ENCODE results near the gene ZSCAN25.

ZSCAN25 gene

DNA sequence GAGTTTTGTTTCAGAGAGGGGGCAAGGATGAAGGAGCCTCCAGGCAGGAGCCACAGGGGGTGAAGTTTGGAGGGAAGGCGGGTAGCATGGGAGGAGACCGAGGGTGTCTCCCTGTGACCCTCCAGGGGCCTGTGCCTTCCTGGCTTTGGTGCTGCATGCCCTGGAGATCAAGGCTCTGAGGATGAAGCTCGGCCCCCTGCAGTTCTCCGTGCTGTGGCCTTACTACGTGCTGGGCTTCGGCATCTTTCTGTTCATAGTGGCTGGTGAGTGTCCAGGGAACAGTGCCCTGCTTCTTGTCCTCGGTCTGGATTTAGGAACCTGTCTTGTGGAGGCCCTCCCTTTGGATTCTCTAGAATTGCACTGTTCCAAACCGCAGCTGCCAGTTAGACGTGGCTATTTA, 9.2 kb upstream of the ZSCAN25 start:
- Histone ChIP-seq H3K36me3 (replicated peaks) (no peaks in the 10 kb centered on the region), H3K4me3 (ENCODE audit: low read depth, low read length) (no peak overlapping the region), H3K27me3 (replicated peaks) (no peaks in the 10 kb centered on the region), H3K27ac (no peak overlapping the region)
- TF ChIP-seq, protein P1, sequence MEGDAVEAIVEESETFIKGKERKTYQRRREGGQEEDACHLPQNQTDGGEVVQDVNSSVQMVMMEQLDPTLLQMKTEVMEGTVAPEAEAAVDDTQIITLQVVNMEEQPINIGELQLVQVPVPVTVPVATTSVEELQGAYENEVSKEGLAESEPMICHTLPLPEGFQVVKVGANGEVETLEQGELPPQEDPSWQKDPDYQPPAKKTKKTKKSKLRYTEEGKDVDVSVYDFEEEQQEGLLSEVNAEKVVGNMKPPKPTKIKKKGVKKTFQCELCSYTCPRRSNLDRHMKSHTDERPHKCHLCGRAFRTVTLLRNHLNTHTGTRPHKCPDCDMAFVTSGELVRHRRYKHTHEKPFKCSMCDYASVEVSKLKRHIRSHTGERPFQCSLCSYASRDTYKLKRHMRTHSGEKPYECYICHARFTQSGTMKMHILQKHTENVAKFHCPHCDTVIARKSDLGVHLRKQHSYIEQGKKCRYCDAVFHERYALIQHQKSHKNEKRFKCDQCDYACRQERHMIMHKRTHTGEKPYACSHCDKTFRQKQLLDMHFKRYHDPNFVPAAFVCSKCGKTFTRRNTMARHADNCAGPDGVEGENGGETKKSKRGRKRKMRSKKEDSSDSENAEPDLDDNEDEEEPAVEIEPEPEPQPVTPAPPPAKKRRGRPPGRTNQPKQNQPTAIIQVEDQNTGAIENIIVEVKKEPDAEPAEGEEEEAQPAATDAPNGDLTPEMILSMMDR (IDR thresholded peaks at IDR 0.05; ENCODE audit: low read depth, low read length, missing control alignments): no peak
- DNase-seq: no peak
- in situ Hi-C loops (cut with HindIII; ENCODE audit: low pct_ligation_motif_present, low sequenced_read_pairs): no loop called here

GRCh38 chr7:99614495-99614894, 2.3 kb upstream of the ZSCAN25 start:
- H3K36me3 ChIP-seq (replicated peaks): peaks cover 3% of the 10 kb centered on the region
- in situ Hi-C loops (cut with HindIII; ENCODE audit: low pct_ligation_motif_present, low sequenced_read_pairs): no loop called here
- H3K27me3 ChIP-seq (replicated peaks): no peaks in the 10 kb centered on the region
- no peak overlapping the region for H3K4me3 ChIP-seq (ENCODE audit: low read depth, low read length)
- DNase-seq: no peak
- no peak overlapping the region for H3K27ac ChIP-seq
- TF ChIP-seq, protein P1 (IDR thresholded peaks at IDR 0.05; ENCODE audit: low read depth, low read length, missing control alignments): no peak

GRCh38 chr7:99615989-99616358, 772 bp upstream of the ZSCAN25 start:
- Histone ChIP-seq H3K27me3 (replicated peaks) (no peaks in the 10 kb centered on the region), H3K27ac (peak overlapping the region; percentile 47), H3K36me3 (replicated peaks) (peaks cover 8% of the 10 kb centered on the region), H3K4me3 (ENCODE audit: low read depth, low read length) (peak overlapping the region; percentile 94)
- no peak for DNase-seq
- in situ Hi-C loops (cut with HindIII; ENCODE audit: low pct_ligation_motif_present, low sequenced_read_pairs): no loop called here
- TF ChIP-seq, protein P1 (IDR thresholded peaks at IDR 0.05; ENCODE audit: low read depth, low read length, missing control alignments): no peak

DNA sequence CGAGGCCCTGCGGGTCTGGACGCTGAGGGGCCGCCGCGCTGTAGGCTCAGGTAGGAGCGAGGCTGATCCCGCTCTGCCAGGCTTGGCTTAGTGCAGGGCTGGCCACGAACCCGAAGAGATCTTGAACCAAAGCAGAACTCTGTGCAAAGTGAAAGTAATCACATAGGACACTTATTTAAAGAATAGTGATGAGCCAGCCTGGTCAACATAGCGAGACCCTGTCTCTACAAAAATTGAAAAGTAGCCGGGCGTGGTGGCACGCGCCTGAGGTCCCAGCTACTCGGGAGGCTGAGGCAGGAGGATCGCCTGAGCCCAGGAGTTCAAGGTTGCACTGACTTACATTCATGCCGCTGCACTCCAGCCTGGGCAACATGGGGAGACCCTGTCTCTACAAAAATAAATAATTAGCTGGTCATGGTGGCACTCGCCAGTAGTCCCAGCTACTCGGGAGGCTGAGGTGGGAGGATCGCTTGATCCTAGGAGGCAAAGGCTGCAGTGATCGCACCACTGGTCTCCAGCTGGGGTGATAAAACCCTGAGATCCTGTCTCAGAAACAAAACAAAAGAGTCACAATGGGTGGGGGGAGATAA, 541 bp downstream of the ZSCAN25 start:
- in situ Hi-C loops (cut with HindIII; ENCODE audit: low pct_ligation_motif_present, low sequenced_read_pairs): no loop called here
- TF ChIP-seq, protein P1 (IDR thresholded peaks at IDR 0.05; ENCODE audit: low read depth, low read length, missing control alignments): no peak
- Histone ChIP-seq H3K36me3 (replicated peaks) (peaks cover 21% of the 10 kb centered on the region), H3K27ac (peak overlapping the region; percentile 47), H3K4me3 (ENCODE audit: low read depth, low read length) (peak overlapping the region; percentile 94), H3K27me3 (replicated peaks) (no peaks in the 10 kb centered on the region)
- DNase-seq: no peak

DNA sequence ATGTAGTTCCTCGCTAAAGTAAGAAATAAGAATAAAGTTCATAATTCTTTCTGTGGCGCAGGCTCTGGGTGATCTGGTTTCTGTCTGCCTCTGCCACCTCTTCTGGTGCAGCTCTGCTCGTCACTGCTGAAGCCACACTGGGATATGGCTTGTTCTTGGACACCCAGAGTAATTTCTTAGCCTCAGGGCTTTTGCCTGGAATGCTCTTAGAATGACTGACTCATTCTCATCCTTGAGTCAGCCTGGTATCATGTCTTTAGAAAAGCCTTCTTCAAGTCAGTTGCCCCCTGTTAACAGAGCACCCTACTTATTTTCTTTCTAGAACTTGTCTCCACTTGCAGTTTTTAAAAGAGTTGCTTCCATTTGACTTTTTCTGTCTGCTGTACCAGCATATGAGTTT, 2.0 kb downstream of the ZSCAN25 start:
- peak; percentile 6 for DNase-seq
- in situ Hi-C loops (cut with HindIII; ENCODE audit: low pct_ligation_motif_present, low sequenced_read_pairs): no loop called here
- Histone ChIP-seq H3K27me3 (replicated peaks) (no peaks in the 10 kb centered on the region), H3K27ac (no peak overlapping the region), H3K36me3 (replicated peaks) (peaks cover 35% of the 10 kb centered on the region), H3K4me3 (ENCODE audit: low read depth, low read length) (no peak overlapping the region)
- TF ChIP-seq, protein P1 (IDR thresholded peaks at IDR 0.05; ENCODE audit: low read depth, low read length, missing control alignments): no peak

DNA sequence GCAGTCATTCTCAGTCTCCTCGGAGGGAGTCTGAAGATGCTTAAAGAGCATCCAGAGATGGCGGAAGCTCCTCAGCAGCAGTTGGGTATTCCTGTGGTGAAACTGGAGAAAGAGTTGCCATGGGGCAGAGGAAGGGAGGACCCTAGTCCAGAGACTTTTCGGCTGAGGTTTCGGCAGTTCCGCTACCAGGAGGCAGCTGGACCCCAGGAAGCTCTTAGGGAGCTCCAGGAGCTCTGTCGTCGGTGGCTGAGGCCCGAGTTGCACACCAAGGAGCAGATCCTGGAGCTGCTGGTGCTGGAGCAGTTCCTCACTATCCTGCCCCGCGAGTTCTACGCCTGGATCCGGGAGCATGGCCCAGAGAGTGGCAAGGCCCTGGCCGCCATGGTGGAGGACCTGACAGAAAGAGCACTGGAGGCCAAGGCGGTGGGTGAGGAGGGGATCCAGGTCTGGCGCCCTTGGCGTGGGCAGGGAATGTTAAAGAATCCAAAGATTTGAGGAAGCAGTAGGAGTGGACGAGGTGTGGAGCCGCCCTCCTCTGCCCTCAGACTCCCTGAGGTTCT, 2.9 kb downstream of the ZSCAN25 start:
- Histone ChIP-seq H3K4me3 (ENCODE audit: low read depth, low read length) (no peak overlapping the region), H3K36me3 (replicated peaks) (peaks cover 44% of the 10 kb centered on the region), H3K27me3 (replicated peaks) (no peaks in the 10 kb centered on the region), H3K27ac (no peak overlapping the region)
- in situ Hi-C loops (cut with HindIII; ENCODE audit: low pct_ligation_motif_present, low sequenced_read_pairs): no loop called here
- no peak for DNase-seq
- TF ChIP-seq, protein P1 (IDR thresholded peaks at IDR 0.05; ENCODE audit: low read depth, low read length, missing control alignments): no peak

Data from brain microvascular endothelial cell (primary cell).